Hematopoietic multipotent progenitor cell (in vitro differentiated cells): ENCODE results near the gene DLL4. TPM values are rescaled to one million over a fixed set of nuclear protein-coding genes. Genes with fewer than 3 reads are reported as not detected.

ENCODE experiments used
- DNase-seq, 3 donors: peaks; one replicate each; pipeline ENCODE4 v3.0.0-alpha.2; 2011 to 2015; ENCODE audit warnings: low read depth in 2 of 3, low spot score in 2 of 3
- small RNA-seq: library from RNA; depleted of rRNA; stranded (forward); fragments of <200 nt; gene quantifications from one replicate; pipeline ENCODE3, GENCODE V24; 2012
- total RNA-seq: library from RNA; depleted of rRNA; stranded (reverse); fragments of >200 nt; gene quantifications from one replicate; pipeline ENCODE4 v1.2.3, GENCODE V29; 2012

Gene DLL4
- total RNA-seq, 1 donor, result under 0.01 TPM

- no peak for DNase-seq
Observed at GRCh38 chr15:40984964-40985363, 55.8 kb downstream of the DLL4 start.

- no peak for DNase-seq
Observed at GRCh38 chr15:40985541-40986330, 56.6 kb downstream of the DLL4 start.

- no peak for DNase-seq
Observed at GRCh38 chr15:40986820-40987219, 57.7 kb downstream of the DLL4 start.

GRCh38 chr15:40988156-40988555 lies 59.0 kb downstream of the DLL4 start:
- no peak for DNase-seq

Small RNA genes lying within 50 kb of the gene (small RNA-seq; reads per million reads assigned to genes)
- gene ISCA1P4, result not detected

Other genes starting within 250 kb of the DLL4 start
- 4.6 TPM for gene RAD51, start 234.2 kb upstream of the DLL4 start, total RNA-seq
- 18.9 TPM for gene RMDN3, start 174.1 kb upstream of the DLL4 start, total RNA-seq
- 25.3 TPM for gene GCHFR, start 165.3 kb upstream of the DLL4 start, total RNA-seq
- gene C15orf62, start 159.4 kb upstream of the DLL4 start, total RNA-seq, result 1.1 TPM
- gene ZFYVE19, start 122.3 kb upstream of the DLL4 start, total RNA-seq, result 32.3 TPM
- 21.8 TPM for gene DNAJC17, start 121.9 kb upstream of the DLL4 start, total RNA-seq
- not detected for gene PPP1R14D, start 100.6 kb upstream of the DLL4 start, total RNA-seq
- 60.3 TPM for gene SPINT1, start 85.3 kb upstream of the DLL4 start, total RNA-seq
- 0.27 TPM for gene RHOV, start 55.1 kb upstream of the DLL4 start, total RNA-seq
- 47.4 TPM for gene VPS18, start 34.9 kb upstream of the DLL4 start, total RNA-seq
- 1.9 TPM for gene CHAC1, start 24.1 kb downstream of the DLL4 start, total RNA-seq
- gene INO80, start 186.9 kb downstream of the DLL4 start, total RNA-seq, result 18.0 TPM